OCI-LY7 (cell line): ENCODE measurements around the gene HBB. TPM values are rescaled to one million over a fixed set of nuclear protein-coding genes. Genes with fewer than 3 reads are reported as not detected.

Experiments
- BruUV-seq: library from RNA; stranded (reverse); fragments of 400-500 nt; replicated peaks from 2 replicates; lab custom pipeline; 2021; lab: Mats Ljungman, UMichigan
- CTCF ChIA-PET: fragments of 300-600 bp; sonication (Branson Sonifier 250); formaldehyde crosslinking; loops from one replicate; lab custom pipeline; 2022; ENCODE audit warnings: antibody characterized with exemption; ENCODE audit not compliant: unreplicated experiment; lab: Charles Lee
- POLR2A ChIA-PET: fragments of 300-600 bp; sonication (Branson Sonifier 250); formaldehyde crosslinking; loops from one replicate; lab custom pipeline; 2022; ENCODE audit warnings: antibody characterized with exemption; lab: Charles Lee
- DNase-seq: peaks from one replicate; pipeline ENCODE4 v3.0.0-alpha.2; 2015; ENCODE audit warnings: low spot score
- H2AFZ ChIP-seq: fragments of 200-600 bp; sonication (generic), shearing (Covaris generic); 2 replicates; pipeline ENCODE4 v1.6.1; 2014; ENCODE audit warnings: mild to moderate bottlenecking, antibody characterized with exemption, low read length, moderate library complexity
- H3K27ac ChIP-seq: fragments of 200-600 bp; sonication (generic); 2 replicates; pipeline ENCODE4 v1.5.1; 2014; ENCODE audit warnings: mixed run types, low read depth, mild to moderate bottlenecking, moderate library complexity, low read length, inconsistent platforms; ENCODE audit not compliant: poor library complexity, severe bottlenecking
- H3K36me3 ChIP-seq: fragments of 200-600 bp; sonication (generic); 2 replicates; pipeline ENCODE4 v1.6.1; 2014; ENCODE audit warnings: mild to moderate bottlenecking, antibody characterized with exemption, low read length, moderate library complexity, mixed read lengths; ENCODE audit not compliant: insufficient read depth
- H3K4me1 ChIP-seq: fragments of 200-600 bp; sonication (generic); 2 replicates; pipeline ENCODE4 v1.5.1; 2014; ENCODE audit warnings: mild to moderate bottlenecking, low read length; ENCODE audit not compliant: insufficient read depth, poor library complexity, severe bottlenecking
- H3K4me2 ChIP-seq: fragments of 200-600 bp; sonication (generic); 2 replicates; pipeline ENCODE4 v1.6.1; 2014; ENCODE audit warnings: mild to moderate bottlenecking, low read length
- H3K4me3 ChIP-seq: fragments of 200-600 bp; sonication (generic); 2 replicates; pipeline ENCODE4 v1.5.1; 2014; ENCODE audit warnings: mild to moderate bottlenecking, low read depth, low read length; ENCODE audit not compliant: poor library complexity, severe bottlenecking
- H3K79me2 ChIP-seq: fragments of 200-600 bp; sonication (generic); 2 replicates; pipeline ENCODE4 v1.6.1; 2016; ENCODE audit warnings: low read depth, mild to moderate bottlenecking, low read length, moderate library complexity, mixed read lengths; ENCODE audit not compliant: insufficient read depth
- H3K9me2 ChIP-seq: fragments of 200-600 bp; sonication (generic); 2 replicates; pipeline ENCODE4 v1.6.1; 2016; ENCODE audit warnings: mild to moderate bottlenecking, low read length, mixed read lengths; ENCODE audit not compliant: insufficient read depth
- H3K9me3 ChIP-seq: fragments of 200-600 bp; sonication (generic); 2 replicates; pipeline ENCODE4 v1.6.1; 2014; ENCODE audit warnings: mild to moderate bottlenecking, mixed run types, low read length, mixed read lengths
- H4K20me1 ChIP-seq: fragments of 200-600 bp; sonication (generic); 2 replicates; pipeline ENCODE4 v1.6.1; 2014; ENCODE audit warnings: mild to moderate bottlenecking, antibody characterized with exemption, low read length, moderate library complexity, mixed read lengths; ENCODE audit not compliant: insufficient read depth
- CTCF ChIP-seq: fragments of 200-600 bp; sonication (generic); conservative IDR thresholded peaks from 2 replicates; pipeline ENCODE4 v1.5.1; 2014; ENCODE audit warnings: mild to moderate bottlenecking, antibody characterized with exemption, low read length, moderate library complexity, mixed read lengths
- EZH2phosphoT487 ChIP-seq: fragments of 200-600 bp; sonication (generic); IDR thresholded peaks from 2 replicates; pipeline ENCODE4 v1.6.1; 2018; ENCODE audit warnings: low read depth, borderline replicate concordance, mild to moderate bottlenecking, mixed run types, antibody characterized with exemption, low read length, moderate library complexity, mixed read lengths
- intact Hi-C: fragments of 100-400 bp; cut with micrococcal nuclease; formaldehyde crosslinking; loops from one replicate; pipeline ENCODE4 v1.10.0; 2022; ENCODE audit not compliant: unreplicated experiment
- total RNA-seq, 2 experiments: library from RNA; depleted of rRNA in 1 of 2; stranded (reverse); fragments of >200 nt in 1 of 2; shearing (Covaris generic) in 1 of 2; gene quantifications; 2 replicates each; pipeline ENCODE4 v1.2.3, GENCODE V29; 2014 to 2022

Gene HBB
- total RNA-seq, 2 experiments from 2014 or later: not detected

- Histone ChIP-seq H3K9me3 (no peaks in the 10 kb centered on the region), H3K27ac (no peak overlapping the region), H2AFZ (no peak overlapping the region), H3K36me3 (no peaks in the 10 kb centered on the region), H3K4me3 (no peak overlapping the region), H3K4me2 (no peak overlapping the region), H3K79me2 (no peaks in the 10 kb centered on the region), H3K4me1 (no peaks in the 10 kb centered on the region), H3K9me2 (no peaks in the 10 kb centered on the region), H4K20me1 (no peaks in the 10 kb centered on the region)
- TF ChIP-seq CTCF: no peak
- no peak for TF ChIP-seq EZH2phosphoT487
- no TSS peak for BruUV-seq
- DNase-seq: no peak
- POLR2A ChIA-PET: no interaction called here
- intact Hi-C loops: no loop called here
- CTCF ChIA-PET: no interaction called here
These were observed 16.9 kb upstream of the HBB start for GRCh38 chr11:5243816-5244180.

GRCh38 chr11:5242933-5243815 lies 16.3 kb upstream of the HBB start:
- Histone ChIP-seq H3K27ac (no peak overlapping the region), H3K4me2 (no peak overlapping the region), H2AFZ (no peak overlapping the region), H3K79me2 (no peaks in the 10 kb centered on the region), H3K4me1 (no peaks in the 10 kb centered on the region), H3K9me3 (no peaks in the 10 kb centered on the region), H3K36me3 (no peaks in the 10 kb centered on the region), H4K20me1 (no peaks in the 10 kb centered on the region), H3K9me2 (no peaks in the 10 kb centered on the region), H3K4me3 (no peak overlapping the region)
- BruUV-seq: no TSS peak
- intact Hi-C loops: no loop called here
- no peak for DNase-seq
- TF ChIP-seq EZH2phosphoT487: no peak
- no peak for TF ChIP-seq CTCF
- ChIA-PET CTCF (no interaction called here), POLR2A (no interaction called here)

- no peaks in the 10 kb centered on the region for H3K9me2 ChIP-seq
- no peak for DNase-seq
- POLR2A ChIA-PET: no interaction called here
- H3K27ac ChIP-seq: no peak overlapping the region
- CTCF ChIA-PET: no interaction called here
- no peak overlapping the region for H2AFZ ChIP-seq
- H3K4me3 ChIP-seq: no peak overlapping the region
- no peaks in the 10 kb centered on the region for H3K79me2 ChIP-seq
- intact Hi-C loops: no loop called here
- H4K20me1 ChIP-seq: no peaks in the 10 kb centered on the region
- no peak overlapping the region for H3K4me2 ChIP-seq
- no TSS peak for BruUV-seq
- TF ChIP-seq EZH2phosphoT487 (no peak), CTCF (no peak)
- H3K4me1 ChIP-seq: no peaks in the 10 kb centered on the region
- H3K36me3 ChIP-seq: no peaks in the 10 kb centered on the region
- no peaks in the 10 kb centered on the region for H3K9me3 ChIP-seq
These were observed 15.3 kb upstream of the HBB start for GRCh38 chr11:5242208-5242607.
